ENCODE results near the gene CCDC178.

- no peak for TF ChIP-seq EZH2 (IDR thresholded peaks at IDR 0.05)
- TF ChIP-seq POLR2AphosphoS5 (IDR thresholded peaks at IDR 0.05; ENCODE audit: borderline replicate concordance, low read depth, low read length), result no peak
- TF ChIP-seq FOXP2 (optimal IDR thresholded peaks at IDR 0.05; ENCODE audit: control extremely low read depth, extremely low read length, insufficient read depth), result no peak
These were observed 90.3 kb downstream of the CCDC178 start for GRCh38 chr18:33350256-33350655.

Measured in SK-N-MC (cell line).